BLaER1 treated with 17β-estradiol and CSF1 and Interleukin-3, amounts not matched to agents 10 nM and 100 nM (cell line): ENCODE results near the gene SLC16A14.

Experiments used
- H3K27ac ChIP-seq, 11 experiments: shearing (Covaris generic); formaldehyde crosslinking; 2 replicates each; pipeline ENCODE4 v1.8.1; 2022
- H3K27me3 ChIP-seq, 11 experiments: shearing (Covaris generic); formaldehyde crosslinking; 2 replicates each; pipeline ENCODE4 v1.8.1; 2022
- H3K36me3 ChIP-seq, 11 experiments: shearing (Covaris generic); formaldehyde crosslinking; 2 replicates each; pipeline ENCODE4 v1.8.1; 2022
- H3K4me1 ChIP-seq, 10 experiments: shearing (Covaris generic); formaldehyde crosslinking; 2 replicates each; pipeline ENCODE4 v1.8.1; 2022
- H3K4me2 ChIP-seq, 11 experiments: shearing (Covaris generic); formaldehyde crosslinking; 2 replicates each; pipeline ENCODE4 v1.8.1; 2022
- H3K4me3 ChIP-seq, 10 experiments: shearing (Covaris generic); formaldehyde crosslinking; 2 replicates each; pipeline ENCODE4 v1.8.1; 2022
- H3K9ac ChIP-seq, 11 experiments: shearing (Covaris generic); formaldehyde crosslinking; 2 replicates each; pipeline ENCODE4 v1.8.1; 2022
- H3K9me3 ChIP-seq, 11 experiments: shearing (Covaris generic); formaldehyde crosslinking; replicated peaks in 1 of 11; 2 replicates each; pipeline ENCODE4 v1.8.1; 2022
- H4K20me1 ChIP-seq, 11 experiments: shearing (Covaris generic); formaldehyde crosslinking; 2 replicates each; pipeline ENCODE4 v1.8.1; 2022
- Cebpa-rat ChIP-seq, 11 experiments: shearing (Covaris generic); IDR thresholded peaks; 2 replicates each; pipeline ENCODE4 v1.8.1; 2022

SLC16A14 gene

GRCh38 chr2:230075988-230076631, 7.4 kb upstream of the SLC16A14 start:
- H3K27me3 ChIP-seq = no peaks in the 10 kb centered on the region
- no peak overlapping the region for H3K9ac ChIP-seq
- H3K4me1 ChIP-seq = no peaks in the 10 kb centered on the region
- no peak overlapping the region for H3K27ac ChIP-seq
- no peak overlapping the region for H3K4me2 ChIP-seq
- no peaks in the 10 kb centered on the region for H3K9me3 ChIP-seq
- no peaks in the 10 kb centered on the region for H4K20me1 ChIP-seq
- TF ChIP-seq Cebpa-rat (IDR thresholded peaks at IDR 0.05) = no peak
- H3K4me3 ChIP-seq = no peak overlapping the region
- H3K36me3 ChIP-seq = no peaks in the 10 kb centered on the region

- H3K27me3 ChIP-seq = peaks cover 14 to 31% (median 23%) of the 10 kb centered on the region in 11 experiments; a peak in 16 of 22 replicates
- H4K20me1 ChIP-seq = no peaks in the 10 kb centered on the region
- no peak overlapping the region for H3K9ac ChIP-seq
- H3K9me3 ChIP-seq = no peaks in the 10 kb centered on the region
- no peak for TF ChIP-seq Cebpa-rat (IDR thresholded peaks at IDR 0.05)
- no peak overlapping the region for H3K4me3 ChIP-seq
- H3K4me2 ChIP-seq = no peak overlapping the region
- H3K36me3 ChIP-seq = no peaks in the 10 kb centered on the region
- no peak overlapping the region for H3K27ac ChIP-seq
- H3K4me1 ChIP-seq = peaks cover 5 to 23% (median 14%) of the 10 kb centered on the region in 10 experiments; a peak in 18 of 20 replicates
Observed at GRCh38 chr2:230071421-230071820, 2.7 kb upstream of the SLC16A14 start.

GRCh38 chr2:230069402-230069801, 678 bp upstream of the SLC16A14 start:
- Histone ChIP-seq H4K20me1 (no peaks in the 10 kb centered on the region), H3K27me3 (peaks cover 14 to 31% (median 23%) of the 10 kb centered on the region in 11 experiments; a peak in 16 of 22 replicates), H3K36me3 (no peaks in the 10 kb centered on the region), H3K4me1 (peaks cover 5 to 23% (median 14%) of the 10 kb centered on the region in 10 experiments; a peak in 18 of 20 replicates), H3K9me3 (no peaks in the 10 kb centered on the region), H3K27ac (no peak overlapping the region), H3K4me3 (no peak overlapping the region), H3K9ac (no peak overlapping the region; a peak in 1 of 22 replicates), H3K4me2 (peak overlapping the region in 6 of 11 experiments; percentile 88 to 100 (median 96); a peak in 6 of 22 replicates)
- TF ChIP-seq Cebpa-rat (IDR thresholded peaks at IDR 0.05) = no peak

- Histone ChIP-seq H3K9ac (peak overlapping the region; percentile 63 to 83 (median 76)), H3K27me3 (peaks cover 14 to 31% (median 23%) of the 10 kb centered on the region in 11 experiments; a peak in 16 of 22 replicates), H3K36me3 (no peaks in the 10 kb centered on the region), H3K4me3 (peak overlapping the region; percentile 60 to 77 (median 70)), H3K4me2 (peak overlapping the region; percentile 88 to 100 (median 99)), H3K9me3 (no peaks in the 10 kb centered on the region), H4K20me1 (no peaks in the 10 kb centered on the region), H3K4me1 (peaks cover 5 to 23% (median 14%) of the 10 kb centered on the region in 10 experiments; a peak in 18 of 20 replicates), H3K27ac (peak overlapping the region in 9 of 11 experiments; percentile 27 to 74 (median 67); a peak in 17 of 22 replicates)
- TF ChIP-seq Cebpa-rat (IDR thresholded peaks at IDR 0.05) = no peak
Observed at GRCh38 chr2:230068016-230068650, 591 bp downstream of the SLC16A14 start.

- H4K20me1 ChIP-seq = no peaks in the 10 kb centered on the region
- no peaks in the 10 kb centered on the region for H3K9me3 ChIP-seq
- peaks cover 0 to 11% (median 8%) of the 10 kb centered on the region in 10 experiments; a peak in 17 of 20 replicates for H3K4me1 ChIP-seq
- H3K36me3 ChIP-seq = 0 out of 22 replicates have a peak, but pooled peaks cover 0 to 3% (median 0%) of the 10 kb centered on the region in 11 experiments
- peak overlapping the region in 1 of 11 experiments; percentile 39; a peak in 1 of 22 replicates for H3K27ac ChIP-seq
- H3K4me2 ChIP-seq = peak overlapping the region; percentile 9 to 60 (median 45); a peak in 20 of 22 replicates
- no peak for TF ChIP-seq Cebpa-rat (IDR thresholded peaks at IDR 0.05)
- no peak overlapping the region for H3K9ac ChIP-seq
- no peaks in the 10 kb centered on the region for H3K27me3 ChIP-seq
- H3K4me3 ChIP-seq = no peak overlapping the region
Observed at GRCh38 chr2:230060672-230061293, 7.9 kb downstream of the SLC16A14 start.

- no peak overlapping the region for H3K4me3 ChIP-seq
- H3K27me3 ChIP-seq = no peaks in the 10 kb centered on the region
- no peak overlapping the region for H3K4me2 ChIP-seq
- no peak overlapping the region for H3K9ac ChIP-seq
- no peaks in the 10 kb centered on the region for H4K20me1 ChIP-seq
- H3K27ac ChIP-seq = no peak overlapping the region
- peaks cover 0 to 10% (median 3%) of the 10 kb centered on the region in 10 experiments; a peak in 7 of 20 replicates for H3K4me1 ChIP-seq
- TF ChIP-seq Cebpa-rat (IDR thresholded peaks at IDR 0.05) = no peak
- H3K36me3 ChIP-seq = 0 out of 22 replicates have a peak, but pooled peaks cover 0 to 2% (median 0%) of the 10 kb centered on the region in 11 experiments
- H3K9me3 ChIP-seq = no peaks in the 10 kb centered on the region
Observed at GRCh38 chr2:230053753-230054478, 14.8 kb downstream of the SLC16A14 start.

- Histone ChIP-seq H3K4me1 (peaks cover 0 to 10% (median 3%) of the 10 kb centered on the region in 10 experiments; a peak in 7 of 20 replicates), H4K20me1 (no peaks in the 10 kb centered on the region), H3K27me3 (no peaks in the 10 kb centered on the region), H3K36me3 (no peaks in the 10 kb centered on the region), H3K9ac (no peak overlapping the region), H3K27ac (no peak overlapping the region), H3K4me2 (peak overlapping the region in 2 of 11 experiments; percentile 11 to 40; a peak in 2 of 22 replicates), H3K4me3 (no peak overlapping the region), H3K9me3 (no peaks in the 10 kb centered on the region)
- TF ChIP-seq Cebpa-rat (IDR thresholded peaks at IDR 0.05) = no peak
Observed at GRCh38 chr2:230052299-230052698, 16.4 kb downstream of the SLC16A14 start.

- Histone ChIP-seq H3K27me3 (no peaks in the 10 kb centered on the region), H3K36me3 (peaks cover 0 to 7% (median 0%) of the 10 kb centered on the region in 11 experiments; a peak in 3 of 22 replicates), H3K9ac (no peak overlapping the region), H3K9me3 (no peaks in the 10 kb centered on the region), H3K27ac (no peak overlapping the region), H3K4me1 (peaks cover 0 to 10% (median 3%) of the 10 kb centered on the region in 10 experiments; a peak in 7 of 20 replicates), H4K20me1 (no peaks in the 10 kb centered on the region), H3K4me3 (no peak overlapping the region), H3K4me2 (no peak overlapping the region)
- no peak for TF ChIP-seq Cebpa-rat (IDR thresholded peaks at IDR 0.05)
Observed at GRCh38 chr2:230050136-230050535, 18.6 kb downstream of the SLC16A14 start.
